RWPE2 (cell line): ENCODE measurements around the gene CHAF1B.

Experiments used
- ATAC-seq: fragments of 200-7000 bp; cut with Tn5 transposase; 3 replicates; pipeline ENCODE4 v1.9.1; 2021; ENCODE audit warnings: low read depth
- DNase-seq: peaks from one replicate; pipeline ENCODE4 v3.0.0-alpha.2; 2020; ENCODE audit warnings: low spot score
- H3K27ac ChIP-seq: fragments of 450-650 bp; 2 replicates; pipeline ENCODE4 v1.5.1; 2017; ENCODE audit warnings: mild to moderate bottlenecking; ENCODE audit not compliant: poor library complexity, severe bottlenecking
- H3K27me3 ChIP-seq: fragments of 250-450 bp; sonication (Bioruptor Pico); 2 replicates; pipeline ENCODE4 v1.5.1; 2021; ENCODE audit warnings: mild to moderate bottlenecking, moderate library complexity; ENCODE audit not compliant: insufficient read depth, poor library complexity, severe bottlenecking
- H3K36me3 ChIP-seq: fragments of 250-450 bp; sonication (Bioruptor Pico); 2 replicates; pipeline ENCODE4 v1.5.1; 2020; ENCODE audit warnings: low read depth, mild to moderate bottlenecking, moderate library complexity
- H3K4me1 ChIP-seq: fragments of 250-450 bp; sonication (Bioruptor Pico); 2 replicates; pipeline ENCODE4 v1.5.1; 2021; ENCODE audit warnings: mild to moderate bottlenecking, moderate library complexity; ENCODE audit not compliant: insufficient read depth, poor library complexity, severe bottlenecking
- H3K4me3 ChIP-seq: fragments of 250-450 bp; sonication (Bioruptor Pico); 2 replicates; pipeline ENCODE4 v1.5.1; 2021; ENCODE audit warnings: mild to moderate bottlenecking, moderate library complexity; ENCODE audit not compliant: severe bottlenecking
- H3K9me3 ChIP-seq: fragments of 250-450 bp; sonication (Bioruptor Pico); 2 replicates; pipeline ENCODE4 v1.5.1; 2021; ENCODE audit warnings: mild to moderate bottlenecking, moderate library complexity; ENCODE audit not compliant: severe bottlenecking
- CTCF ChIP-seq: fragments of 450-650 bp; IDR thresholded peaks from one replicate; pipeline ENCODE4 v1.5.1; 2017; ENCODE audit warnings: mild to moderate bottlenecking, moderate library complexity; ENCODE audit not compliant: poor library complexity, severe bottlenecking

CHAF1B gene

GRCh38 chr21:36428761-36429432 lies 43.7 kb downstream of the CHAF1B start:
- no peak for ATAC-seq
- H3K27ac ChIP-seq = peak overlapping the region; percentile 91
- no peaks in the 10 kb centered on the region for H3K36me3 ChIP-seq
- H3K4me1 ChIP-seq = peaks cover 14% of the 10 kb centered on the region
- no peaks in the 10 kb centered on the region for H3K9me3 ChIP-seq
- no peaks in the 10 kb centered on the region for H3K27me3 ChIP-seq
- DNase-seq = no peak
- no peak for TF ChIP-seq CTCF
- H3K4me3 ChIP-seq = no peak overlapping the region

- H3K4me1 ChIP-seq = peaks cover 26% of the 10 kb centered on the region
- DNase-seq (peak; percentile 97), ATAC-seq (peak; percentile 91)
- peak overlapping the region; percentile 26 for H3K4me3 ChIP-seq
- no peaks in the 10 kb centered on the region for H3K9me3 ChIP-seq
- H3K27ac ChIP-seq = peak overlapping the region; percentile 91
- peak; percentile 13 for TF ChIP-seq CTCF
- no peaks in the 10 kb centered on the region for H3K27me3 ChIP-seq
- no peaks in the 10 kb centered on the region for H3K36me3 ChIP-seq
These were observed 44.9 kb downstream of the CHAF1B start for GRCh38 chr21:36429947-36430546.

- H3K9me3 ChIP-seq = no peaks in the 10 kb centered on the region
- ATAC-seq = no peak
- H3K36me3 ChIP-seq = no peaks in the 10 kb centered on the region
- DNase-seq = no peak
- H3K27ac ChIP-seq = peak overlapping the region; percentile 91
- H3K4me3 ChIP-seq = peak overlapping the region; percentile 26
- H3K4me1 ChIP-seq = peaks cover 27% of the 10 kb centered on the region
- no peaks in the 10 kb centered on the region for H3K27me3 ChIP-seq
- TF ChIP-seq CTCF = no peak
These were observed 45.6 kb downstream of the CHAF1B start for GRCh38 chr21:36430841-36431240.

- no peak for DNase-seq
- TF ChIP-seq CTCF = no peak
- Histone ChIP-seq H3K4me1 (peaks cover 27% of the 10 kb centered on the region), H3K4me3 (no peak overlapping the region), H3K27me3 (no peaks in the 10 kb centered on the region), H3K27ac (peak overlapping the region; percentile 91), H3K36me3 (no peaks in the 10 kb centered on the region), H3K9me3 (no peaks in the 10 kb centered on the region)
- no peak for ATAC-seq
These were observed 46.1 kb downstream of the CHAF1B start for GRCh38 chr21:36431252-36431651.
